Activated CD4-positive, alpha-beta T cell treated with anti-CD3 and anti-CD28 coated beads, Interleukin-2, amount 50 U/mL, for 16 hours (primary cell): ENCODE data around the gene SPEM3.

Experiments
- DNase-seq: peaks from one replicate; pipeline ENCODE4 v3.0.0-alpha.2; 2020

The SPEM3 gene

GRCh38 chr17:7423679-7424078, 5.0 kb upstream of the SPEM3 start:
- DNase-seq = no peak

- DNase-seq = no peak
Observed at GRCh38 chr17:7425316-7425715, 3.3 kb upstream of the SPEM3 start, which contains the start of gene SPEM2. Gene SPEM2 (plus strand): TSS chr17:7425616. CDS start chr17:7425689, 73 bp downstream.

GRCh38 chr17:7425756-7426155, 2.9 kb upstream of the SPEM3 start:
- no peak for DNase-seq

GRCh38 chr17:7426203-7426863, 2.3 kb upstream of the SPEM3 start:
- no peak for DNase-seq

- DNase-seq = no peak
Observed at GRCh38 chr17:7426896-7427489, 1.7 kb upstream of the SPEM3 start.

- DNase-seq = no peak
Observed at GRCh38 chr17:7427549-7427948, 1.1 kb upstream of the SPEM3 start.

GRCh38 chr17:7429722-7430121, 1.1 kb downstream of the SPEM3 start:
- no peak for DNase-seq

- no peak for DNase-seq
Observed at GRCh38 chr17:7431231-7431630, 2.6 kb downstream of the SPEM3 start.

GRCh38 chr17:7432296-7432695, 3.6 kb downstream of the SPEM3 start:
- no peak for DNase-seq

GRCh38 chr17:7435676-7436555, 7.3 kb downstream of the SPEM3 start:
- DNase-seq = peak; percentile 65

GRCh38 chr17:7436556-7437368, 8.1 kb downstream of the SPEM3 start:
- peak; percentile 88 for DNase-seq

- no peak for DNase-seq
Observed at GRCh38 chr17:7437369-7437863, 8.8 kb downstream of the SPEM3 start.

- DNase-seq = peak; percentile 51
Observed at GRCh38 chr17:7437950-7438614, 9.4 kb downstream of the SPEM3 start.

- DNase-seq = no peak
Observed at GRCh38 chr17:7438656-7439460, 10.2 kb downstream of the SPEM3 start.

- DNase-seq = no peak
Observed at GRCh38 chr17:7439462-7440112, 10.9 kb downstream of the SPEM3 start, which contains the start of gene FGF11. Gene FGF11 (plus strand): TSS chr17:7439512. CDS start chr17:7439621, 109 bp downstream.

GRCh38 chr17:7440113-7440833, 11.6 kb downstream of the SPEM3 start:
- DNase-seq = peak; percentile 32

- no peak for DNase-seq
Observed at GRCh38 chr17:7440834-7441195, 12.2 kb downstream of the SPEM3 start.

- no peak for DNase-seq
Observed at GRCh38 chr17:7441266-7441665, 12.6 kb downstream of the SPEM3 start.

- no peak for DNase-seq
Observed at GRCh38 chr17:7442142-7442541, 13.5 kb downstream of the SPEM3 start.
